Fibroblast of skin of left biceps (primary cell): Measurements from ENCODE around the gene LAMP5.

ENCODE experiments used
- DNase-seq, 2 experiments: peaks; one replicate each; pipeline ENCODE4 v3.0.0-alpha.2; 2013; ENCODE audit warnings: low read depth in 2 of 2

LAMP5 gene

GRCh38 chr20:9500121-9500520 lies 14.3 kb upstream of the LAMP5 start:
- DNase-seq, result no peak

GRCh38 chr20:9501473-9501872 lies 12.9 kb upstream of the LAMP5 start:
- no peak for DNase-seq

- peak; percentile 23 to 26 for DNase-seq
These were observed 10.7 kb upstream of the LAMP5 start for GRCh38 chr20:9503526-9504245.

GRCh38 chr20:9506280-9506821 lies 8.0 kb upstream of the LAMP5 start:
- DNase-seq, result no peak

GRCh38 chr20:9506964-9507369 lies 7.4 kb upstream of the LAMP5 start:
- no peak for DNase-seq

- no peak for DNase-seq
These were observed 6.7 kb upstream of the LAMP5 start for GRCh38 chr20:9507544-9508239.

- DNase-seq, result no peak
These were observed 6.1 kb upstream of the LAMP5 start for GRCh38 chr20:9508240-9508661.

GRCh38 chr20:9508696-9509178 lies 5.7 kb upstream of the LAMP5 start:
- no peak for DNase-seq

GRCh38 chr20:9509246-9509645 lies 5.1 kb upstream of the LAMP5 start:
- no peak for DNase-seq

GRCh38 chr20:9510911-9511310 lies 3.5 kb upstream of the LAMP5 start:
- DNase-seq, result no peak

GRCh38 chr20:9514072-9514460 lies 324 bp upstream of the LAMP5 start:
- no peak for DNase-seq

GRCh38 chr20:9515214-9515585 lies 810 bp downstream of the LAMP5 start:
- DNase-seq, result no peak

GRCh38 chr20:9515741-9516233 lies 1.4 kb downstream of the LAMP5 start:
- no peak for DNase-seq

GRCh38 chr20:9516234-9516871 lies 2.0 kb downstream of the LAMP5 start:
- no peak for DNase-seq

GRCh38 chr20:9517297-9518162 lies 3.1 kb downstream of the LAMP5 start:
- no peak for DNase-seq

- no peak for DNase-seq
These were observed 4.3 kb downstream of the LAMP5 start for GRCh38 chr20:9518576-9519175.

- no peak for DNase-seq
These were observed 5.7 kb downstream of the LAMP5 start for GRCh38 chr20:9520086-9520485.

- no peak for DNase-seq
These were observed 9.2 kb downstream of the LAMP5 start for GRCh38 chr20:9523636-9524035.

GRCh38 chr20:9531581-9531980 lies 17.2 kb downstream of the LAMP5 start:
- DNase-seq, result no peak

- DNase-seq, result no peak
These were observed 17.9 kb downstream of the LAMP5 start for GRCh38 chr20:9532069-9532838.
